Right lobe of liver (tissue), 4 donors: ENCODE measurements around the gene LMTK3.

Source experiments
- CTCF ChIP-seq, 4 donors: fragments of 200-600 bp in 3 of 4; fragments of 450-650 bp in 1 of 4; IDR thresholded peaks; one replicate each; pipeline versions ENCODE4 v1.5.1 to v1.8.0; 2016 to 2022; ENCODE audit warnings: antibody characterized with exemption in 4 of 4, mild to moderate bottlenecking in 2 of 4
- POLR2A ChIP-seq: fragments of 450-650 bp; IDR thresholded peaks from one replicate; pipeline ENCODE4 v1.6.1; 2017; ENCODE audit warnings: antibody characterized with exemption, mild to moderate bottlenecking
- donor health status: DM: no; HTN: no; CAD: no.
- donor health status: DM: no; HTN: no; CAD: no.
- donor health status: DM: no; HTN: yes; CAD: no.

DNA sequence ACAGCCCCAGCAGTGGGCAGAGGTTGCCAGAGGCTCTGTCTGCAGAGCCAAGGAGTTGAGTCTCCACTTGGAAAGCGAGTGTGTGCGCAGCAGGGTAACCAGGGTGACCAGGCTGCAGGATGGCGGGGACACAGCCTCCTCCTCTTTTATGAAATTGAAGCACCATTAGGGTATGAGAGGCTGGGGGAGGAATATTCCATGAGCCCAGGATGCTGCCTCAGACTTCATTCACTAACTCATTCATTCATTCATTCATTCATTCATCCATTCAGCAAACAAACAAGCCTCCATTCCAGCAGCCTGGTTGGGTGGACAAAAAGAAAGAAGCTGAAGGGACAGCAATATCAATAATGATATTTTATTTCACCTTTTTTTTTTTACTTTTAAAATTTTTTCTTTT, 6.6 kb upstream of the LMTK3 start:
- TF ChIP-seq CTCF (IDR thresholded peaks at IDR 0.05): no peak
- TF ChIP-seq POLR2A: no peak
